Stimulated activated naive CD8-positive, alpha-beta T cell treated with anti-CD3 and anti-CD28 coated beads, Interleukin-15, amount 100 ng/mL, for 72 hours (primary cell): ENCODE results near the gene MYO1A.
"Not testable (repeated sequence)": the region's sequence is repeated elsewhere in the genome, so short reads cannot be mapped to it uniquely, and the experiment has no call there.

Experiments
- ATAC-seq: fragments of 150-1000 bp; cut with Tn5 transposase; 2 replicates; pipeline ENCODE4 v1.10.0; 2021; ENCODE audit warnings: mild to moderate bottlenecking, moderate library complexity
- DNase-seq, 2 donors: peaks; one replicate each; pipeline ENCODE4 v3.0.0; 2021 to 2022
- H3K27ac Mint-ChIP-seq, 2 donors: one replicate each; pipeline ENCODE4 v1.8.0; 2022; ENCODE audit warnings: mild to moderate bottlenecking in 2 of 2, mixed read lengths in 2 of 2, moderate library complexity in 2 of 2
- H3K27me3 Mint-ChIP-seq: one replicate; pipeline ENCODE4 v1.8.0; 2022; ENCODE audit warnings: mixed read lengths
- H3K4me1 Mint-ChIP-seq: one replicate; pipeline ENCODE4 v1.8.0; 2022; ENCODE audit warnings: mild to moderate bottlenecking, mixed read lengths
- H3K4me3 Mint-ChIP-seq, 2 donors: one replicate each; pipeline ENCODE4 v1.8.0; 2022; ENCODE audit warnings: mild to moderate bottlenecking in 2 of 2, mixed read lengths in 2 of 2, moderate library complexity in 1 of 2
- H3K9me3 Mint-ChIP-seq, 2 donors: one replicate each; pipeline ENCODE4 v1.8.0; 2022; ENCODE audit warnings: mixed read lengths in 2 of 2

Gene MYO1A

GRCh38 chr12:57069523-57069922 is 19.6 kb upstream of the MYO1A start:
- H3K27me3 Mint-ChIP-seq: no peaks in the 10 kb centered on the region
- peaks cover 9 to 10% of the 10 kb centered on the region in 2 donors for H3K9me3 Mint-ChIP-seq
- H3K4me3 Mint-ChIP-seq: peak overlapping the region; percentile 73 to 76

GRCh38 chr12:57066245-57066644 is 16.3 kb upstream of the MYO1A start:
- H3K9me3 Mint-ChIP-seq: peaks cover 9 to 10% of the 10 kb centered on the region in 2 donors
- H3K27ac Mint-ChIP-seq: peak overlapping the region; percentile 84 to 97
- peak overlapping the region; percentile 60 to 61 for H3K4me3 Mint-ChIP-seq
- DNase-seq (no peak), ATAC-seq (no peak)
- H3K27me3 Mint-ChIP-seq: no peaks in the 10 kb centered on the region
- H3K4me1 Mint-ChIP-seq: peaks cover 82% of the 10 kb centered on the region

More at GRCh38 chr12:57069523-57069922, 19.6 kb upstream of the MYO1A start:
- peak; percentile 91 for ATAC-seq
- peak overlapping the region; percentile 11 to 74 for H3K27ac Mint-ChIP-seq
- DNase-seq: peak; percentile 47 to 65
- peaks cover 83% of the 10 kb centered on the region for H3K4me1 Mint-ChIP-seq

- Mint-ChIP-seq H3K4me3 (peak overlapping the region; percentile 75 to 82), H3K9me3 (peaks cover 9 to 10% of the 10 kb centered on the region in 2 donors), H3K27ac (peak overlapping the region; percentile 95), H3K4me1 (peaks cover 61% of the 10 kb centered on the region), H3K27me3 (no peaks in the 10 kb centered on the region)
- ATAC-seq (peak; percentile 93), DNase-seq (peak; percentile 48 to 60)
Measured at GRCh38 chr12:57063991-57064685, 14.2 kb upstream of the MYO1A start.

GRCh38 chr12:57058454-57058853 is 8.5 kb upstream of the MYO1A start:
- no peaks in the 10 kb centered on the region for H3K9me3 Mint-ChIP-seq
- no peak overlapping the region for H3K4me3 Mint-ChIP-seq
- H3K4me1 Mint-ChIP-seq: peaks cover 22% of the 10 kb centered on the region
- DNase-seq: no peak
- ATAC-seq: no peak
- H3K27me3 Mint-ChIP-seq: no peaks in the 10 kb centered on the region
- no peak overlapping the region for H3K27ac Mint-ChIP-seq

- H3K4me3 Mint-ChIP-seq: no peak overlapping the region
Measured at GRCh38 chr12:57057067-57057751, 7.3 kb upstream of the MYO1A start.

GRCh38 chr12:57055824-57056223 is 5.9 kb upstream of the MYO1A start:
- no peak overlapping the region for H3K4me3 Mint-ChIP-seq
- H3K4me1 Mint-ChIP-seq: peaks cover 14% of the 10 kb centered on the region
- H3K27me3 Mint-ChIP-seq: no peaks in the 10 kb centered on the region
- DNase-seq: no peak
- H3K27ac Mint-ChIP-seq: no peak overlapping the region
- no peaks in the 10 kb centered on the region for H3K9me3 Mint-ChIP-seq
- no peak for ATAC-seq

More at GRCh38 chr12:57057067-57057751, 7.3 kb upstream of the MYO1A start:
- DNase-seq (no peak), ATAC-seq (no peak)
- Mint-ChIP-seq H3K27me3 (no peaks in the 10 kb centered on the region), H3K27ac (peak overlapping the region; percentile 6 to 33), H3K9me3 (no peaks in the 10 kb centered on the region), H3K4me1 (peaks cover 11% of the 10 kb centered on the region)

GRCh38 chr12:57053901-57054300 is 4.0 kb upstream of the MYO1A start:
- not testable (repeated sequence) for H3K4me3 Mint-ChIP-seq, H3K9me3 Mint-ChIP-seq, ATAC-seq, H3K27me3 Mint-ChIP-seq, H3K27ac Mint-ChIP-seq, DNase-seq
- peaks cover 18% of the 10 kb centered on the region for H3K4me1 Mint-ChIP-seq

- H3K9me3 Mint-ChIP-seq, H3K27me3 Mint-ChIP-seq, DNase-seq, ATAC-seq, H3K27ac Mint-ChIP-seq, H3K4me3 Mint-ChIP-seq: not testable (repeated sequence)
- H3K4me1 Mint-ChIP-seq: peaks cover 25% of the 10 kb centered on the region
Measured at GRCh38 chr12:57053146-57053545, 3.2 kb upstream of the MYO1A start.

GRCh38 chr12:57051011-57051410 is 1.1 kb upstream of the MYO1A start:
- Mint-ChIP-seq H3K9me3 (no peaks in the 10 kb centered on the region), H3K27ac (peak overlapping the region in 1 of 2 donors; percentile 61), H3K27me3 (no peaks in the 10 kb centered on the region), H3K4me1 (peaks cover 38% of the 10 kb centered on the region), H3K4me3 (no peak overlapping the region)
- ATAC-seq (no peak), DNase-seq (no peak)

GRCh38 chr12:57049119-57049446 is 846 bp downstream of the MYO1A start:
- Mint-ChIP-seq H3K4me3 (no peak overlapping the region), H3K27ac (no peak overlapping the region), H3K4me1 (peaks cover 48% of the 10 kb centered on the region), H3K27me3 (no peaks in the 10 kb centered on the region), H3K9me3 (no peaks in the 10 kb centered on the region)
- no peak for DNase-seq
- ATAC-seq: no peak

GRCh38 chr12:57048423-57049118 is 1.4 kb downstream of the MYO1A start:
- Mint-ChIP-seq H3K27me3 (no peaks in the 10 kb centered on the region), H3K4me1 (peaks cover 48% of the 10 kb centered on the region), H3K4me3 (no peak overlapping the region), H3K27ac (peak overlapping the region in 1 of 2 donors; percentile 31), H3K9me3 (no peaks in the 10 kb centered on the region)
- DNase-seq (no peak), ATAC-seq (peak; percentile 11)

GRCh38 chr12:57047981-57048380 is 1.9 kb downstream of the MYO1A start:
- no peak for DNase-seq
- Mint-ChIP-seq H3K4me1 (peaks cover 48% of the 10 kb centered on the region), H3K4me3 (peak overlapping the region; percentile 56 to 64), H3K27me3 (no peaks in the 10 kb centered on the region), H3K27ac (peak overlapping the region; percentile 9 to 85), H3K9me3 (no peaks in the 10 kb centered on the region)
- no peak for ATAC-seq

- H3K27me3 Mint-ChIP-seq: no peaks in the 10 kb centered on the region
- H3K9me3 Mint-ChIP-seq: no peaks in the 10 kb centered on the region
- DNase-seq: peak; percentile 56 to 82
- H3K4me1 Mint-ChIP-seq: peaks cover 48% of the 10 kb centered on the region
- peak overlapping the region; percentile 75 to 85 for H3K27ac Mint-ChIP-seq
- peak; percentile 96 for ATAC-seq
- peak overlapping the region; percentile 56 to 64 for H3K4me3 Mint-ChIP-seq
Measured at GRCh38 chr12:57046947-57047890, 2.7 kb downstream of the MYO1A start.

GRCh38 chr12:57046086-57046791 is 3.7 kb downstream of the MYO1A start:
- Mint-ChIP-seq H3K27ac (peak overlapping the region in 1 of 2 donors; percentile 9), H3K4me3 (peak overlapping the region in 1 of 2 donors; percentile 64), H3K9me3 (no peaks in the 10 kb centered on the region), H3K27me3 (no peaks in the 10 kb centered on the region), H3K4me1 (peaks cover 46% of the 10 kb centered on the region)
- DNase-seq (no peak), ATAC-seq (no peak)
